Gastrocnemius medialis (tissue), 4 donors: ENCODE data around the gene DHRSX. TPM values are rescaled to one million over a fixed set of nuclear protein-coding genes. Genes with fewer than 3 reads are reported as not detected.
A peak's percentile ranks its signal among the peaks of the same experiment; 100 is the strongest.
"Not testable (repeated sequence)": the region's sequence is repeated elsewhere in the genome, so short reads cannot be mapped to it uniquely, and the experiment has no call there.

Experiments used
- ATAC-seq, 2 donors: fragments of 150-250 bp; one replicate each; pipeline ENCODE4 v1.9.1; 2016
- DNase-seq, 2 donors: peaks; one replicate each; pipeline ENCODE4 v3.0.0-alpha.2; 2019
- H3K27ac ChIP-seq, 4 donors: fragments of 200-600 bp; sonication (generic); 1 replicate in 1 of 4; 2 replicates in 3 of 4; pipeline ENCODE4 v1.5.1; 2016 to 2018; ENCODE audit warnings: mild to moderate bottlenecking in 2 of 4, moderate library complexity in 1 of 4
- H3K27me3 ChIP-seq, 3 donors: fragments of 200-600 bp; sonication (generic) in 2 of 3; 1 replicate in 1 of 3; 2 replicates in 2 of 3; pipeline versions ENCODE4 v1.5.1 to v1.6.0; 2016 to 2019; ENCODE audit warnings: mild to moderate bottlenecking in 1 of 3, moderate library complexity in 1 of 3
- H3K36me3 ChIP-seq, 2 donors: fragments of 200-600 bp; sonication (generic) in 1 of 2; one replicate each; pipeline ENCODE4 v1.5.1; 2017 to 2018
- H3K4me1 ChIP-seq, 2 donors: fragments of 200-600 bp; sonication (generic) in 1 of 2; one replicate each; pipeline ENCODE4 v1.5.1; 2016 to 2017; ENCODE audit warnings: mild to moderate bottlenecking in 2 of 2
- H3K4me3 ChIP-seq, 4 donors: fragments of 200-600 bp; sonication (generic) in 3 of 4; 1 replicate in 1 of 4; 2 replicates in 3 of 4; pipeline ENCODE4 v1.5.1; 2016 to 2019; ENCODE audit warnings: mild to moderate bottlenecking in 2 of 4
- H3K9me3 ChIP-seq, 3 donors: fragments of 200-600 bp; sonication (generic) in 2 of 3; 1 replicate in 1 of 3; 2 replicates in 2 of 3; pipeline ENCODE4 v1.5.1; 2016 to 2019
- POLR2A ChIP-seq, 2 donors: fragments of 450-650 bp; IDR thresholded peaks; one replicate each; pipeline ENCODE4 v1.6.1; 2017; ENCODE audit warnings: antibody characterized with exemption in 2 of 2, mild to moderate bottlenecking in 2 of 2, moderate library complexity in 2 of 2
- in situ Hi-C, 4 donors: fragments of 200-750 bp; cut with MboI; loops; one replicate each; pipeline versions ENCODE4 v1.15.0 to v1.8.0; 2017; ENCODE audit warnings: low sequenced_read_pairs in 4 of 4
- intact Hi-C: fragments of 100-400 bp; cut with DNase I; formaldehyde crosslinking; loops from one replicate; pipeline ENCODE4 v1.15.1; 2023; ENCODE audit warnings: low total_unique reads
- total RNA-seq, 4 donors: library from RNA; depleted of rRNA; stranded (reverse); fragments of >200 nt; gene quantifications; one replicate each; pipeline versions ENCODE4 v1.1.0 to v1.2.3, GENCODE V29; 2016
- TF ChIP-seq, protein P1 (sequence below), 5 experiments: fragments of 450-650 bp in 3 of 5; fragments of 200-600 bp in 2 of 5; sonication (generic) in 2 of 5; IDR thresholded peaks in 4 of 5; conservative IDR thresholded peaks in 1 of 5; 1 replicate in 4 of 5; 2 replicates in 1 of 5; pipeline ENCODE4 v1.5.1; 2016 to 2019; ENCODE audit warnings: antibody characterized with exemption in 5 of 5, mild to moderate bottlenecking in 3 of 5, moderate library complexity in 3 of 5

DHRSX gene
- total RNA-seq, 4 donors from 2014 or later: 9.8 to 31.1 (median 13.6) TPM

DNA sequence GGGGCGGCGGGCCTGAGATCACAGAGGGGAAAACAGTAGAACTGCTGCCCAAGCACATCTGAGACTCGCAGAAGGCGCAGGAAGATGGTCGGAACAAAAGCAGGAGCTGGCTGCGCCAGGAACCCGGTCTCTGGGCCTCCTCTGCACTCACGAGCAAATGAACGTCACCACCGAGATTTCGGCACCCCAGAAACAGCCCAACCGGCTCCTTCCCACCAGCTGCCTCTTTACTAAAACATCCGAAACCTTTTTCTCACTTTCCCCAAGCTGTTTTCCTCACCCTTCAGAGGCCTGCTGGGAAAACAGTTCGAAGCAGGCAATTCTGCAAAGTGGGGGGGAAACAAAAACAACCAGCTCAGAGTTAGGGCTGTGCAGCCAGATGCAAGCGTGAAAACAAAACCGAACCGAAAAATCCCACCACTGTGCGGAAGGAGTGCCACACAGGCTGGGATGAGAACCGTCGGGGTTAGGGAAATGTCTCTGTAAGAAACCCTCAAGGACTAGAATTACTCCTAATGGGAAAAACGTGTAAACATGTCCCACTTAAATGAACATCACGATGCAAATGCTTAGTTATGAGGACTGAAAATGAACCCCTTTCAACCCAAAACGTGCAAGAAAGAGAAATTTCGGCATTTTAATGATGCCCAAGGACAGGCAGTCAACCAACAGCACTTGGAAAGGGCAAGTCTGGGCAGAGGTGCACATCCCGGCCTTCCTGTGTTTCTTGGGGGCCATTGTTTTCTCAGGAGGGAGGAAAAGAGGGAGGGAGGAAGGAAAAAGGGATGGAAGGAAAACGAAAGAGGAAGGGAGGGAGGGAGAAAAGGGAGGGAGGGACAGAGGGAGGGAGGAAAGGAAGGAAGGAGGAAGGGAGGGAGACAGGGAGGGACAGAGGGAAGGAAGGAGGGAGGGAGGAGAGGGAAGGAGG lies 15.8 kb downstream of the DHRSX start:
- DNase-seq (no peak), ATAC-seq (peak in 1 of 2 donors; percentile 38)
- Histone ChIP-seq H3K36me3 (peaks cover 0 to 26% of the 10 kb centered on the region in 2 donors), H3K27me3 (no peaks in the 10 kb centered on the region), H3K4me1 (peaks cover 6 to 12% of the 10 kb centered on the region in 2 donors), H3K4me3 (peak overlapping the region; percentile 0 to 38 (median 32)), H3K9me3 (no peaks in the 10 kb centered on the region), H3K27ac (peak overlapping the region; percentile 53 to 74 (median 66))
- in situ Hi-C loops: no loop called here
- intact Hi-C loops: no loop called here
- no peak for TF ChIP-seq POLR2A (IDR thresholded peaks at IDR 0.05)
- TF ChIP-seq, protein P1, sequence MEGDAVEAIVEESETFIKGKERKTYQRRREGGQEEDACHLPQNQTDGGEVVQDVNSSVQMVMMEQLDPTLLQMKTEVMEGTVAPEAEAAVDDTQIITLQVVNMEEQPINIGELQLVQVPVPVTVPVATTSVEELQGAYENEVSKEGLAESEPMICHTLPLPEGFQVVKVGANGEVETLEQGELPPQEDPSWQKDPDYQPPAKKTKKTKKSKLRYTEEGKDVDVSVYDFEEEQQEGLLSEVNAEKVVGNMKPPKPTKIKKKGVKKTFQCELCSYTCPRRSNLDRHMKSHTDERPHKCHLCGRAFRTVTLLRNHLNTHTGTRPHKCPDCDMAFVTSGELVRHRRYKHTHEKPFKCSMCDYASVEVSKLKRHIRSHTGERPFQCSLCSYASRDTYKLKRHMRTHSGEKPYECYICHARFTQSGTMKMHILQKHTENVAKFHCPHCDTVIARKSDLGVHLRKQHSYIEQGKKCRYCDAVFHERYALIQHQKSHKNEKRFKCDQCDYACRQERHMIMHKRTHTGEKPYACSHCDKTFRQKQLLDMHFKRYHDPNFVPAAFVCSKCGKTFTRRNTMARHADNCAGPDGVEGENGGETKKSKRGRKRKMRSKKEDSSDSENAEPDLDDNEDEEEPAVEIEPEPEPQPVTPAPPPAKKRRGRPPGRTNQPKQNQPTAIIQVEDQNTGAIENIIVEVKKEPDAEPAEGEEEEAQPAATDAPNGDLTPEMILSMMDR (IDR thresholded peaks at IDR 0.05 in 4 of 5, conservative IDR thresholded peaks at IDR 0.05 in 1 of 5): no peak

DNA sequence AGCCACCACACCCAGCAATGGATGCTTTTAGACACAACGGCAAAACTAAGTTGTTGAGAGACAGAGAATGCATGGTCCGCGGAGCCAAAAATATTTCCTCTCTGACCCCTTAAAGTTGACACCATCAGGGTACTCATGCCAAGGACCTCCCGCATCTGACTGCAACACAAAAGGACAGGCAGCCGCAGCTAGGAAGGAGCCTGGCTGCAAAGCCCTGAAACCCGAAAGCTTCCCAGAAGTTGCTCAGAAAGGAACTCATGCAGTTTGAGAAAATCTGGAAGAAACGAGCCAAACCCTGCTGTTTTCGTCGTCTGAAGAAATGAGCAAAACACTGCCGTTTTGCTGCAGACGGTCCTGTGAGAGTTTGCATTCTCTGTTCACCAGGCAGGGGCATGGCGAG lies 16.5 kb downstream of the DHRSX start:
- TF ChIP-seq, protein P1 (IDR thresholded peaks at IDR 0.05 in 4 of 5, conservative IDR thresholded peaks at IDR 0.05 in 1 of 5): no peak
- intact Hi-C loops: no loop called here
- in situ Hi-C loops: no loop called here
- Histone ChIP-seq H3K27ac (peak overlapping the region; percentile 53 to 74 (median 66)), H3K4me3 (peak overlapping the region; percentile 0 to 38 (median 32)), H3K9me3 (no peaks in the 10 kb centered on the region), H3K4me1 (peaks cover 6 to 12% of the 10 kb centered on the region in 2 donors), H3K36me3 (peaks cover 0 to 19% of the 10 kb centered on the region in 2 donors), H3K27me3 (no peaks in the 10 kb centered on the region)
- ATAC-seq: no peak
- DNase-seq: no peak

DNA sequence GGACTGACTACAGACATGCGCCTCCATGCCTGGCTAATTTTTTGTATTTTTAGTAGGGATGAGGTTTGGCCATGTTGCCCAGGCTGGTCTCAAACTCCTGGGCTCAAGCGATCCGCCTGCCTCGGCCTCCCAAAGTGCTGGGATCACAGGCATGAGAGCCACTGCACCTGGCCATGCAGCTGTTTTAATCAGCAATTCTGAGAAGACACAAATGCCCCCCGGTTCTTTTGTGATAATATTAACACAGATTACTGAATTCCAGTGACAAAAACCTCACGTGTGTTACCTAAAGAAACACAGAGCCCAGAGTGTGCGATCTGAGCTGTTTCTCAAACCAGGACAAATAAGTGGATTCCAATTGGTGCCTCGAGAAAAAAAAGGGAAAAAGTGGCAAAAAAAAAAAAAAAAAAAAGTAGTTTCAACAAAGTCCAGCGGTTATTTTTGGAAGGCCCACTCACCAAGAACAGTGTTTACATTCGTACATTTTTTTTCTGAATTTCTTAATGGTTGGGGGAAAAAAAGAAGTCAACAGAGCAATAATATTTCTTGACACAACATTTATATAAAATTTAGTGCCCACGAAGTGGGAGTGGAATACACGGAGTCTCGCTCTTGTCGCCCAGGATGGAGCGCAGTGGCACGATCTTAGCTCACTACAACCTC lies 17.2 kb downstream of the DHRSX start:
- Histone ChIP-seq H3K36me3 (peaks cover 0 to 11% of the 10 kb centered on the region in 2 donors), H3K4me3 (no peak overlapping the region), H3K4me1 (peaks cover 6 to 12% of the 10 kb centered on the region in 2 donors), H3K9me3 (no peaks in the 10 kb centered on the region), H3K27ac (peak overlapping the region in 2 of 4 donors; percentile 73 to 74), H3K27me3 (no peaks in the 10 kb centered on the region)
- DNase-seq (no peak), ATAC-seq (no peak)
- intact Hi-C loops (no loop called here), in situ Hi-C loops (no loop called here)
- TF ChIP-seq, protein P1 (IDR thresholded peaks at IDR 0.05 in 4 of 5, conservative IDR thresholded peaks at IDR 0.05 in 1 of 5): no peak
- no peak for TF ChIP-seq POLR2A (IDR thresholded peaks at IDR 0.05)

DNA sequence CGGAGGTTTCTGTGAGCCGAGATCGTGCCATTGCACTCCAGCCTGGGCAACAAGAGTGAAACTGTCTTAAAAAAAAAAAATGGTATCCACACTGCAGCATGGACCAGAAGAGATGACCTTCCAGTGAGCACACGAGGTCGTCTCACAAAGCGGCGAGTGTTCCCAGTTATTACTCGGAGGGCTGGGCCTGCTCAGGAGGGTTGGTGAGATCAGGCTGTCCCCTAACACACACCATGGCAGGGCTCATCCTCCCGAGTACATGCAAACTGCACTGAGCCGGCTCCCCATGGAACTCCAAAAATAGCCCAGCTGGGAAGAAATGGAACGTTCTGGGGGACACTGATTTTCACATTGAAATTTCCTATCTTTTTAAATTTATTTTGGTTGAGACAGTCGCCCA lies 19.2 kb downstream of the DHRSX start:
- in situ Hi-C loops, H3K27me3 ChIP-seq, DNase-seq, H3K4me3 ChIP-seq, ATAC-seq, H3K9me3 ChIP-seq, intact Hi-C loops, H3K36me3 ChIP-seq, H3K27ac ChIP-seq: not testable (repeated sequence)
- H3K4me1 ChIP-seq: peaks cover 6 to 12% of the 10 kb centered on the region in 2 donors

DNA sequence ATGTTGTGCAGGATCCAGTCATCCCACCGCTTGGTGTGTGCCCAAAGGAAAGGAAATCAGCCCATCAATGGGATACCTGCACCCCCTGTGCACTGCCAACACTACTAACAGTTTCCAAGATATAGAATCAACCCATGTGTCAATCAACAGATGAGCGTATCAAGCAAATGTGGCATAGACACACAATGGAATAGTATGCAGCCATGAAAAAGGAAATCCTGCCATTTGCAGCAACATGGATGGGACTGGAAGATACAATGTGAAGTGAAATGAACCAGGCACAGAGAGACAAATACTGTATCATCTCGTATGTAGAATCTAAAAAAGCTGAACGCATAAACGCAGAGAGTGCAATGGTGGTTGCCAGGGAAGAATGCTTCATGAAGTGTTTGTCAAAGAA lies 20.8 kb downstream of the DHRSX start:
- DNase-seq, H3K4me3 ChIP-seq, ATAC-seq, intact Hi-C loops, H3K27me3 ChIP-seq, H3K9me3 ChIP-seq, H3K36me3 ChIP-seq, in situ Hi-C loops, H3K27ac ChIP-seq: not testable (repeated sequence)
- peaks cover 3 to 12% of the 10 kb centered on the region in 2 donors for H3K4me1 ChIP-seq
